H9 (cell line): Measurements from ENCODE around the gene ACSF3. TPM values are rescaled to one million over a fixed set of nuclear protein-coding genes. Genes with fewer than 3 reads are reported as not detected.

Experiments used
- DNase-seq: peaks from one replicate; pipeline ENCODE4 v3.0.0-alpha.2; 2017
- H2AFZ ChIP-seq: one replicate; pipeline ENCODE4 v1.6.1; 2013; ENCODE audit warnings: mild to moderate bottlenecking, low read length, control low read depth, moderate library complexity
- H2AK5ac ChIP-seq: 2 replicates; pipeline ENCODE4 v1.6.1; 2013; ENCODE audit warnings: low read length, control low read depth, mixed read lengths; ENCODE audit not compliant: insufficient read length
- H2BK120ac ChIP-seq: one replicate; pipeline ENCODE4 v1.6.1; 2013; ENCODE audit warnings: low read depth, mild to moderate bottlenecking, low read length, control low read depth, inconsistent platforms; ENCODE audit not compliant: poor library complexity, severe bottlenecking
- H2BK12ac ChIP-seq: 2 replicates; pipeline ENCODE4 v1.6.1; 2013; ENCODE audit warnings: low read length, control low read depth, mixed read lengths, low read depth; ENCODE audit not compliant: insufficient read length
- H2BK15ac ChIP-seq: 2 replicates; pipeline ENCODE4 v1.6.1; 2013; ENCODE audit warnings: low read depth, low read length, control low read depth
- H2BK20ac ChIP-seq: one replicate; pipeline ENCODE4 v1.6.1; 2013; ENCODE audit warnings: low read depth, mild to moderate bottlenecking, low read length, control low read depth, inconsistent platforms; ENCODE audit not compliant: poor library complexity, severe bottlenecking
- H2BK5ac ChIP-seq: 2 replicates; pipeline ENCODE4 v1.6.1; 2013; ENCODE audit warnings: low read length, control low read depth, mixed read lengths; ENCODE audit not compliant: insufficient read length
- H3K14ac ChIP-seq: 2 replicates; pipeline ENCODE4 v1.6.1; 2013; ENCODE audit warnings: low read length, control low read depth; ENCODE audit not compliant: insufficient read depth
- H3K18ac ChIP-seq: 2 replicates; pipeline ENCODE4 v1.6.1; 2013; ENCODE audit warnings: low read depth, mild to moderate bottlenecking, mixed read lengths, low read length, control low read depth; ENCODE audit not compliant: insufficient read length
- H3K23ac ChIP-seq: 2 replicates; pipeline ENCODE4 v1.6.1; 2013; ENCODE audit warnings: low read length, control low read depth, mixed read lengths, low read depth; ENCODE audit not compliant: insufficient read length
- H3K23me2 ChIP-seq: 2 replicates; pipeline ENCODE4 v1.6.1; 2013; ENCODE audit warnings: low read depth, mild to moderate bottlenecking, mixed read lengths, low read length, control low read depth; ENCODE audit not compliant: insufficient read length, poor library complexity, severe bottlenecking
- H3K27ac ChIP-seq: 2 replicates; pipeline ENCODE4 v1.5.1; 2013; ENCODE audit warnings: low read length, control low read depth, mixed read lengths, low read depth; ENCODE audit not compliant: insufficient read length
- H3K27me3 ChIP-seq: 2 replicates; pipeline ENCODE4 v1.6.1; 2013; ENCODE audit warnings: low read length, control low read depth, inconsistent platforms; ENCODE audit not compliant: insufficient read depth
- H3K4ac ChIP-seq: 2 replicates; pipeline ENCODE4 v1.6.1; 2013; ENCODE audit warnings: low read depth, mild to moderate bottlenecking, control low read depth, inconsistent platforms, low read length, moderate library complexity
- H3K4me1 ChIP-seq: 2 replicates; pipeline ENCODE4 v1.6.1; 2013; ENCODE audit warnings: low read length, control low read depth, inconsistent platforms; ENCODE audit not compliant: insufficient read depth
- H3K4me2 ChIP-seq: 2 replicates; pipeline ENCODE4 v1.6.1; 2013; ENCODE audit warnings: low read length, control low read depth, mixed read lengths; ENCODE audit not compliant: insufficient read length, insufficient read depth
- H3K56ac ChIP-seq: 2 replicates; pipeline ENCODE4 v1.6.1; 2013; ENCODE audit warnings: low read depth, mild to moderate bottlenecking, mixed read lengths, low read length, control low read depth; ENCODE audit not compliant: insufficient read length
- H3K79me1 ChIP-seq: 2 replicates; pipeline ENCODE4 v1.6.1; 2013; ENCODE audit warnings: low read depth, mild to moderate bottlenecking, moderate library complexity, low read length, control low read depth, inconsistent platforms; ENCODE audit not compliant: insufficient read depth, poor library complexity, severe bottlenecking
- H3K79me2 ChIP-seq: 2 replicates; pipeline ENCODE4 v1.6.1; 2013; ENCODE audit warnings: low read length, control low read depth, inconsistent platforms; ENCODE audit not compliant: insufficient read depth
- H3K9ac ChIP-seq: 2 replicates; pipeline ENCODE4 v1.6.1; 2013; ENCODE audit warnings: low read length, control low read depth, mixed read lengths; ENCODE audit not compliant: insufficient read length; ENCODE audit errors: extremely low read depth
- H3K9me3 ChIP-seq: one replicate; pipeline ENCODE4 v1.6.1; 2013; ENCODE audit warnings: low read depth, low read length, inconsistent platforms; ENCODE audit not compliant: control insufficient read depth
- H3T11ph ChIP-seq: one replicate; pipeline ENCODE4 v1.6.1; 2013; ENCODE audit warnings: mild to moderate bottlenecking, low read length, control low read depth, inconsistent platforms
- H4K20me1 ChIP-seq: one replicate; pipeline ENCODE4 v1.6.1; 2013; ENCODE audit not compliant: control insufficient read depth, insufficient read length, insufficient read depth
- H4K5ac ChIP-seq: 2 replicates; pipeline ENCODE4 v1.6.1; 2013; ENCODE audit warnings: low read depth, mild to moderate bottlenecking, mixed read lengths, low read length, control low read depth; ENCODE audit not compliant: insufficient read length
- H4K8ac ChIP-seq: replicated peaks from 2 replicates; pipeline ENCODE4 v1.6.1; 2013; ENCODE audit warnings: low read length, control low read depth, mixed read lengths, low read depth; ENCODE audit not compliant: insufficient read length
- H4K91ac ChIP-seq: 2 replicates; pipeline ENCODE4 v1.6.1; 2013; ENCODE audit warnings: low read depth, mild to moderate bottlenecking, moderate library complexity, mixed read lengths, low read length, control low read depth; ENCODE audit not compliant: insufficient read length
- H3K27ac Mint-ChIP-seq, 3 experiments: 2 replicates in 2 of 3; 3 replicates in 1 of 3; pipeline ENCODE4 v1.8.0; 2020 to 2021; ENCODE audit warnings: mixed read lengths in 3 of 3, mild to moderate bottlenecking in 1 of 3, moderate library complexity in 1 of 3
- H3K27me3 Mint-ChIP-seq: 2 replicates; pipeline ENCODE4 v1.8.0; 2021; ENCODE audit warnings: low read depth, mild to moderate bottlenecking, moderate library complexity, mixed read lengths
- H3K36me3 Mint-ChIP-seq, 3 experiments: 2 replicates in 2 of 3; 3 replicates in 1 of 3; pipeline ENCODE4 v1.8.0; 2020 to 2021; ENCODE audit warnings: low read depth in 3 of 3, mixed read lengths in 3 of 3; ENCODE audit not compliant: insufficient read depth in 1 of 3
- H3K4me1 Mint-ChIP-seq, 2 experiments: 2 replicates each; pipeline ENCODE4 v1.8.0; 2020; ENCODE audit warnings: mixed read lengths in 2 of 2
- H3K4me3 Mint-ChIP-seq, 2 experiments: 2 replicates in 1 of 2; 3 replicates in 1 of 2; pipeline ENCODE4 v1.8.0; 2020 to 2021; ENCODE audit warnings: mild to moderate bottlenecking in 2 of 2, mixed read lengths in 2 of 2, moderate library complexity in 1 of 2
- H3K9me3 Mint-ChIP-seq, 2 experiments: 2 replicates in 1 of 2; 3 replicates in 1 of 2; pipeline ENCODE4 v1.8.0; 2020; ENCODE audit warnings: mild to moderate bottlenecking in 2 of 2, mixed read lengths in 2 of 2, moderate library complexity in 1 of 2
- CTCF ChIP-seq: fragments of 200-600 bp; sonication (generic); conservative IDR thresholded peaks from 3 replicates; pipeline ENCODE4 v1.8.0; 2021; ENCODE audit warnings: antibody characterized with exemption, mild to moderate bottlenecking
- WGBS: extraction: QIAGEN DNeasy Blood & Tissue Kit; methylation state at CpG from one replicate; pipeline ENCODE4 v1.1.7; 2013; ENCODE audit warnings: missing lambda C conversion rate, low lambda C conversion rate, mixed read lengths; ENCODE audit not compliant: insufficient read length; ENCODE audit errors: extremely low coverage; 5-methylcytosine and 5-hydroxymethylcytosine counted together
- total RNA-seq: library from RNA; stranded (reverse); gene quantifications from 2 replicates; pipeline ENCODE4 v1.2.1, GENCODE V29; 2021

Gene ACSF3
- total RNA-seq, 1 experiment from 2014 or later, result 31.3 TPM

DNA sequence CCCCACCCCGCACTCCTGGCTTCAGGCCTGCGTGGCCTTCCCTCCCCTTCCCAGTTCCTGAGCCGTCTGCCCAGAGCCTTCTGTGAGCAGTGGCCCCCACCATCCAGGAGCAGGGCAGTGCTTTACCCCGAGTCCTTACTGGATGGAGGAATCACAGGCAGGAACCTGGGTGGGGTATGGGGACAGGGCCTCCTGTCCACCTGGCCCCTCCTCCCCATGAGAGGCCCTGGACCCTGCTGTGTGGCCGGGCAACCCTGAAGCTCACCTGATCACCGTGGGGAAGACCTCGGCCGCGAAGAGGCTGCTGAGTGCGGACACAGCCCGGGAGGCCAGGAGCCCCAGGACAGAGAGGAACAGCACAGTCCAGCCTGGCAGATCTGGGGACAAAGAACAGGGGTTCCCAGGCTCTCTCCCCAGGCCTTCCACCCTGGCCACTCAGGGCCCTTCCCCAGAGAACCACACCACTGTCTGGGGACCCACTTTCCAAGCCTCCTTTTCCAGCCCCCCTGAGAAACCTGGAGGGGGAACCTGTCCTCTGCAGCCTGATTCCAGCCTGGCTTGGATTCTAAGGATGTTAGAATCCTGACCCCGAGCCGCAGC lies 103.5 kb downstream of the ACSF3 start:
- Histone ChIP-seq H3K14ac (no peak overlapping the region), H3K18ac (no peak overlapping the region), H4K20me1 (no peaks in the 10 kb centered on the region), H3K79me1 (no peaks in the 10 kb centered on the region), H3K9ac (no peak overlapping the region), H4K5ac (no peak overlapping the region), H2BK20ac (no peak overlapping the region), H3K4me1 (no peaks in the 10 kb centered on the region), H3K23ac (no peak overlapping the region), H3K4me2 (no peak overlapping the region), H2BK12ac (no peak overlapping the region), H3K56ac (no peak overlapping the region), H3K27ac (no peak overlapping the region), H4K8ac (no peak overlapping the region), H2BK5ac (no peak overlapping the region), H2BK15ac (no peak overlapping the region), H4K91ac (no peak overlapping the region), H3K27me3 (no peaks in the 10 kb centered on the region; the same call in 1 of the 2 replicates), H3K23me2 (peaks cover 10% of the 10 kb centered on the region), H3K9me3 (no peaks in the 10 kb centered on the region), H3K4ac (no peak overlapping the region), H2AK5ac (no peak overlapping the region), H2AFZ (no peak overlapping the region), H3K79me2 (no peaks in the 10 kb centered on the region), H2BK120ac (no peak overlapping the region), H3T11ph (no peak overlapping the region)
- DNase-seq, result no peak
- Mint-ChIP-seq H3K36me3 (no peaks in the 10 kb centered on the region), H3K27me3 (peaks cover 31% of the 10 kb centered on the region), H3K9me3 (no peaks in the 10 kb centered on the region), H3K4me1 (peaks cover 6 to 9% of the 10 kb centered on the region in 2 experiments; a peak in 2 of 4 replicates), H3K27ac (no peak overlapping the region; a peak in 1 of 7 replicates), H3K4me3 (no peak overlapping the region)
- no peak for TF ChIP-seq CTCF
- no CpG with 5 or more reads among the region's 13 CpGs for WGBS
